A204.1 (cell line): Measurements from ENCODE around the gene ALOX12.

Experiments
- FAIRE-seq: peaks from 2 replicates; lab custom pipeline; 2012; peaks lifted over from hg19 to GRCh38; lab: Jason Lieb, UNC

Gene ALOX12

GRCh38 chr17:7022781-7023571 lies 27.1 kb downstream of the ALOX12 start, which contains the start of gene BCL6B:
Gene BCL6B, plus strand, starts transcription at chr17:7023050. Its CDS starts 622 bp downstream, at chr17:7023672.
- FAIRE-seq: no peak

- FAIRE-seq: no peak
Observed at GRCh38 chr17:7023576-7024401, 27.9 kb downstream of the ALOX12 start.

DNA sequence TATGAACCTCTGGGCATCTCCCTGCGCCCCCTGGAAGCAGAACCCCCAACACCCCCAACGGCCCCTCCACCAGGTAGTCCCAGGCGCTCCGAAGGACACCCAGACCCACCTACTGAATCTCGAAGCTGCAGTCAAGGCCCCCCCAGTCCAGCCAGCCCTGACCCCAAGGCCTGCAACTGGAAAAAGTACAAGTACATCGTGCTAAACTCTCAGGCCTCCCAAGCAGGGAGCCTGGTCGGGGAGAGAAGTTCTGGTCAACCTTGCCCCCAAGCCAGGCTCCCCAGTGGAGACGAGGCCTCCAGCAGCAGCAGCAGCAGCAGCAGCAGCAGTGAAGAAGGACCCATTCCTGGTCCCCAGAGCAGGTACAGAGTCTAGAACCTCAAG lies 28.5 kb downstream of the ALOX12 start:
- no peak for FAIRE-seq

- FAIRE-seq: no peak
Observed at GRCh38 chr17:7025245-7025644, 29.4 kb downstream of the ALOX12 start.

GRCh38 chr17:7026471-7027115 lies 30.7 kb downstream of the ALOX12 start:
- FAIRE-seq: no peak

DNA sequence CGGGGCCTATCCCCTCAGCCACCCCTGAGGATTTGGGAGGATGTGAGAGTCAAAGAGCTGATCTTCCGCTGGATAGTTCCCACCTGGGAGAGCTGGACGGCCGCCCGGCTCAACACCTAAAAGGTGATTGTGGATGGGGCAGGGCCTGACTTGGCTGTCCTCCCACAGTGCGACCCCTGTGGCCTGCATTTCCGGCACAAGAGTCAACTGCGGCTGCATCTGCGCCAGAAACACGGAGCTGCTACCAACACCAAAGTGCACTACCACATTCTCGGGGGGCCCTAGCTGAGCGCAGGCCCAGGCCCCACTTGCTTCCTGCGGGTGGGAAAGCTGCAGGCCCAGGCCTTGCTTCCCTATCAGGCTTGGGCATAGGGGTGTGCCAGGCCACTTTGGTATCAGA lies 31.5 kb downstream of the ALOX12 start:
- FAIRE-seq: no peak

DNA sequence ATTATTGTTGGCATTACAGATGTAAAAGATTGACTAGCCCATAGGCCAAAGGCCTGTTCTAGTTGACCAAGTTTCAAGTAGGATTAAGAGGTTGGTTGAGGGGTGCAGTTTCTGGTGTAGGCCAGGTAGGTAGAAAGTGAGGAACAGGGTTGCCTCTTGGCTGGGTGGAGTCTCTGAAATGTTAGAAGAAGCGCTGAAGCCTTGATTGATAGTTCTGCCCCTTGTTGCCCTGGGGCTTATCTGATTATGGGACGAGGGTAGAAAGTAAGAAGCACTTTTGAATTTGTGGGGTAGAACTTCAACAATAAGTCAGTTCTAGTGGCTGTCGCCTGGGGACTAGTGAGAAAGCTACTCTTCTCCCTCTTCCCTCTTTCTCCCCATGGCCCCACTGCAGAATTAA lies 33.2 kb downstream of the ALOX12 start:
- no peak for FAIRE-seq

DNA sequence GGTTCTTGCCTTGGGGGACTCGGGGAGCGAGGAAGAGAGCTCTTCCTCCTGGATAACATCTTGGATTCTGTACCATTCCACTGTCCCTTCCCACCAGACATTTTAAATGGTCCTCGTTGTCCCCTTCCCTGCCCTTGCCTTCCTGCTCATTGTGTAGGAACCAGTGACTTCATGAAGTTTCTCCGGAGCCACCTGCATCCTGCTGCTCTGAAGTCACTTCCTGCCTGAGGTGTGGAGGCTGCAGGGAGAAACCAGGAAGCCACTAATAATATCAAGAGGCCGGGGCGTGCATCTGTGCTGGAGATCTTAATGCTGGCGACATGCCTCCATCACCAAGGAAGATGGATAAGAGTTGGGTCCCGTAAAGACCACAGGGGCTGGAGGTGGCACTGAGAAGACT lies 33.8 kb downstream of the ALOX12 start:
- no peak for FAIRE-seq

DNA sequence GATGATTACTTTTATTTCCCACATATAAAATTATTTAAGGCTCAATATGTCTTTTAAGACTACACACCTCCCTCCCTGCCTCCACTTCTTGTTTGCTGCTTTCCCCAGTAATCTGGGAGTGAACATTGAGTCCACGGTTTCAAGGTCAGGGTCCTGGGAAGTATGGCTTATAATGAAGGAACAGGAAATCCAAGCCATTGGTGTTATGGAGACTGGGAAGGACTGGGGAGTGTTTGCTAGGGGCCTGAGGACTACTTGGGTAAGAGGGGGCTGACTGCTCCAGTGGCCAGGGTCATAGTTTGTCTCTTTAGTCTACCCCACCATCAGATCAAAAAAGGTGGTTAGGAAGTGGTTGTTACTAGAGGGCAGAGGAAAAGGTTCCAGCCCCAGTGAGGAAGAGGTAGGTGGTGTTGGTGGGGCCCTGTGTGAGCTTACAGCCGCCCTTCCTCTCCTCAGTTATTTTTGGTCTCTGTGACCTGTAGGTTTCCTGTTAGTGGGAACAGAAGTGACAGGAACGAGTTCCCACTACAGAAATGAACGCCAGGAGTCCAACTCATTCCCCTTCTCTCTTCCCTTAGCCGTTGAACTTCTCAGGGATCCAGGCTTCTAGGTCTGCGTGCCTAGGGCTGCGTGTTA lies 39.2 kb downstream of the ALOX12 start:
- no peak for FAIRE-seq

- FAIRE-seq: peak; percentile 92
Observed at GRCh38 chr17:7035591-7036368, 39.9 kb downstream of the ALOX12 start, which contains the start of gene SLC16A13. Gene SLC16A13, plus strand, starts transcription at chr17:7036015. Its CDS starts 368 bp downstream, at chr17:7036383.

DNA sequence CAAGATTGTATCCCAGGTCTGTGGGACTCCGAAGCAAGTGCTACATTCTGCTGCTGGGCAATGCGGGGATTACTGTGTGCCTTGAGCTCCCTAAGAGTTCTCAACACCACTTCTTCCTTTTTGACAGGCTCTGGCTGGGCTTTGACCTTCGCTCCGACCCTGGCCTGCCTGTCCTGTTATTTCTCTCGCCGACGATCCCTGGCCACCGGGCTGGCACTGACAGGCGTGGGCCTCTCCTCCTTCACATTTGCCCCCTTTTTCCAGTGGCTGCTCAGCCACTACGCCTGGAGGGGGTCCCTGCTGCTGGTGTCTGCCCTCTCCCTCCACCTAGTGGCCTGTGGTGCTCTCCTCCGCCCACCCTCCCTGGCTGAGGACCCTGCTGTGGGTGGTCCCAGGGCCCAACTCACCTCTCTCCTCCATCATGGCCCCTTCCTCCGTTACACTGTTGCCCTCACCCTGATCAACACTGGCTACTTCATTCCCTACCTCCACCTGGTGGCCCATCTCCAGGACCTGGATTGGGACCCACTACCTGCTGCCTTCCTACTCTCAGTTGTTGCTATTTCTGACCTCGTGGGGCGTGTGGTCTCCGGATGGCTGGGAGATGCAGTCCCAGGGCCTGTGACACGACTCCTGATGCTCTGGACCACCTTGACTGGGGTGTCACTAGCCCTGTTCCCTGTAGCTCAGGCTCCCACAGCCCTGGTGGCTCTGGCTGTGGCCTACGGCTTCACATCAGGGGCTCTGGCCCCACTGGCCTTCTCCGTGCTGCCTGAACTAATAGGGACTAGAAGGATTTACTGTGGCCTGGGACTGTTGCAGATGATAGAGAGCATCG lies 42.4 kb downstream of the ALOX12 start:
- no peak for FAIRE-seq

- FAIRE-seq: no peak
Observed at GRCh38 chr17:7039832-7040231, 44.0 kb downstream of the ALOX12 start.

DNA sequence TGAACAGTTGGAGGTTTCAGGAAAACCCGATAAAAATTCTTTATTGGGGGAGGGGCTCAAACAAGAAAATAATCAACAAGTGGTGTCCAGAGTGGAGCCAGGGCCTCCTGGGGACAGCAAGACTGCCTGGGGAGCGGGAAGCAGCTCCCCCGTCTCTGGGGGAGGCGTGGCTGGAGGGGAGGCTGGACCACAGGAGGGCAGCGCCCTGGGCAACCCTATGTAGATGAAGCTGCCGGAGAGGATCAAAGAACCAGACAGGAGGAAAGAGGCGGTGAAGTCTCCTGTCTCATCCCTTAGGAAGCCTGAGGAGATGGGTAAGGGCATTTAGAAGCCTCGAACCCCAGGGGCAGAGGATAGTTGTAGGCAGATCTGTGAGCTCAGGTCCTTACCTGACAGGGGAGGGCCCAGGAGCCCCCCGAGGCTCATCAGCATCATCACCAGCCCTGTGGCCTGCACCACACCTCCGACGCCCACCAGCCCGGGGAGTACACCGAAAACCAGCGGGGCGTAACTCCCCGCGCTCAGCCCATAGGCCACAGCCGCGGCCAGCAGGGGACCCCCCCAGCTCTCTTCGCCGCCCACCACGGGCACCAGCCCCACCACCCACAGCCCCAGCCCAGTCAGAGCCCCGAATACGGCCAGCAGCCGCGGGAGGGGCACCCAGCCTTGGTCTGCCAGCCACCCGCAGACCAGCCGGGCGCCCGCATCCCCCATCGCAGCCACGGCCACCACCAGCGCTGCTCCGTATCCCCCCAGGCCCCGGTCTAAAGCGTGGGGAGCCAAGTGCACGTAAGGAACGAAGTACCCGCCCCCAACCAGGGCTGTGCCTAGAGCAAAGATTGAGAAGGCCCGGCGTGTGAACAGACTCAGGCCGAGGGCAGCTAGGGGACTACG lies 46.0 kb downstream of the ALOX12 start:
- no peak for FAIRE-seq

DNA sequence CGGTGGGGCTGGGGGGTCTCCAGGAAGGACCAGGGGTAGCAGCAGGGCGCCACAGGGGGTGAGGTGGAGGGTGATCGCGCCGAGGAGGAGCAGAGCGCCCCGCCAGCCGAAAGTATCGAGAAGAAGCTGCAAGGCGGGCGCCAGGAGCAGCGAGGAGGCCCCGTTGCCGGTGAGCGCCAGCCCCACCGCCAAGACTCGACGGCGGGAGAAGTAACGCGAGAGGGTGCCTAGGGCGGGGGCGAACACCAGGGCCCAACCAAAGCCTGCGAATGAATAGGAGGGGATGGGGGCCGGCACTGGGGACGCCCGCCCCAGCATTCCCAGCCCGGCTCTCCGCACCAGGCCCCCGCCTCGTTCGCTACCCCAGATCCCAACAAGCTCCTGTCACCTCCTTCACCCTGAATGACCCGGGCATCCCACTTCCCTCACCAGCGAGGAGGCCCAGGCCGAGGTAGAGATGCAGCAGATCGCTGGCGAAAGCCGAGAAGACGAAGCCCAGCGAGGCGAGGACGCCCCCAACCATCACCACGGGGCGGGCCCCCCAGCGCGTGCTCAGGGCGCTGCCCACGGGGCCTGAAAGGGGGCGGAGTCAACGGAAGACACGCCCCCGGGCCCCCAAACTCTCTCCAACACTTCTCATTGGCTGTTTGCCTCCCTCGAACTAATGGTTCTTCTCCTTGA lies 46.8 kb downstream of the ALOX12 start:
- FAIRE-seq: no peak

- FAIRE-seq: no peak
Observed at GRCh38 chr17:7043182-7043496, 47.3 kb downstream of the ALOX12 start.

- no peak for FAIRE-seq
Observed at GRCh38 chr17:7043497-7044198, 47.8 kb downstream of the ALOX12 start, which contains the start of gene SLC16A11. Gene SLC16A11, minus strand, starts transcription at chr17:7044092. Its CDS starts 579 bp downstream, at chr17:7043513.

- FAIRE-seq: peak; percentile 95
Observed at GRCh38 chr17:7045492-7046126, 49.8 kb downstream of the ALOX12 start.
